Kidney epithelial cell (primary cell): ENCODE results near the gene ATP2B1. TPM values are rescaled to one million over a fixed set of nuclear protein-coding genes. Genes with fewer than 3 reads are reported as not detected.

Experiments used
- DNase-seq: peaks from one replicate; pipeline ENCODE4 v3.0.0-alpha.2; 2010; ENCODE audit warnings: low read depth
- H3K27me3 ChIP-seq: 2 replicates; pipeline ENCODE4 v1.6.0; 2011; ENCODE audit warnings: low read length; ENCODE audit not compliant: control insufficient read depth, insufficient read depth
- H3K36me3 ChIP-seq: 2 replicates; pipeline ENCODE4 v1.5.1; 2011; ENCODE audit warnings: low read length; ENCODE audit not compliant: control insufficient read depth, insufficient read depth
- H3K4me3 ChIP-seq: 2 replicates; pipeline ENCODE4 v1.5.1; 2011; ENCODE audit warnings: low read depth, mild to moderate bottlenecking, control low read depth, low read length
- CTCF ChIP-seq: IDR thresholded peaks from 2 replicates; pipeline ENCODE4 v1.5.1; 2011; ENCODE audit warnings: mild to moderate bottlenecking, moderate library complexity, low read length, control low read depth, inconsistent platforms; ENCODE audit not compliant: insufficient read depth, poor library complexity, severe bottlenecking
- total RNA-seq: library from RNA; depleted of rRNA; stranded (reverse); fragments of >200 nt; gene quantifications from 2 replicates; pipeline ENCODE4 v1.2.3, GENCODE V29; 2015

ATP2B1 gene
- total RNA-seq, 1 donor from 2014 or later, result 45.9 TPM

GRCh38 chr12:89648211-89648930 lies 60.3 kb downstream of the ATP2B1 start:
- H3K27me3 ChIP-seq, result no peaks in the 10 kb centered on the region
- DNase-seq, result no peak
- no peaks in the 10 kb centered on the region for H3K36me3 ChIP-seq
- no peak for TF ChIP-seq CTCF
- no peak overlapping the region for H3K4me3 ChIP-seq

GRCh38 chr12:89645434-89645833 lies 63.2 kb downstream of the ATP2B1 start:
- no peak for DNase-seq
- Histone ChIP-seq H3K27me3 (no peaks in the 10 kb centered on the region), H3K36me3 (no peaks in the 10 kb centered on the region), H3K4me3 (no peak overlapping the region)
- TF ChIP-seq CTCF, result no peak

GRCh38 chr12:89642959-89643358 lies 65.7 kb downstream of the ATP2B1 start:
- no peak for TF ChIP-seq CTCF
- no peak for DNase-seq
- H3K27me3 ChIP-seq, result no peaks in the 10 kb centered on the region
- no peak overlapping the region for H3K4me3 ChIP-seq
- no peaks in the 10 kb centered on the region for H3K36me3 ChIP-seq

- DNase-seq, result no peak
- no peak for TF ChIP-seq CTCF
- H3K4me3 ChIP-seq, result no peak overlapping the region
- no peaks in the 10 kb centered on the region for H3K36me3 ChIP-seq
- H3K27me3 ChIP-seq, result no peaks in the 10 kb centered on the region
Observed at GRCh38 chr12:89636776-89637160, 71.9 kb downstream of the ATP2B1 start.

- Histone ChIP-seq H3K27me3 (no peaks in the 10 kb centered on the region), H3K4me3 (no peak overlapping the region), H3K36me3 (no peaks in the 10 kb centered on the region)
- TF ChIP-seq CTCF, result no peak
- DNase-seq, result peak; percentile 5
Observed at GRCh38 chr12:89636052-89636775, 72.4 kb downstream of the ATP2B1 start.

- Histone ChIP-seq H3K27me3 (no peaks in the 10 kb centered on the region), H3K36me3 (no peaks in the 10 kb centered on the region), H3K4me3 (no peak overlapping the region)
- DNase-seq, result no peak
- TF ChIP-seq CTCF, result no peak
Observed at GRCh38 chr12:89634508-89634907, 74.1 kb downstream of the ATP2B1 start.
